HepG2 (cell line): ENCODE data around the gene HBA2. TPM values are rescaled to one million over a fixed set of nuclear protein-coding genes. Genes with fewer than 3 reads are reported as not detected.
A peak's percentile ranks its signal among the peaks of the same experiment; 100 is the strongest.

Experiments used
- CENPT ChIP-seq: sonication (generic); formaldehyde crosslinking; IDR thresholded peaks from 2 replicates; pipeline ENCODE4 v1.8.0; 2022; ENCODE audit warnings: low read depth, mild to moderate bottlenecking, moderate library complexity, missing genetic modification reagents
- FLYWCH1 ChIP-seq: sonication (generic); formaldehyde crosslinking; IDR thresholded peaks from 2 replicates; pipeline ENCODE4 v1.8.1; 2023; ENCODE audit warnings: mild to moderate bottlenecking, missing genetic modification reagents
- HHEX ChIP-seq: IDR thresholded peaks from 2 replicates; pipeline ENCODE4 v1.6.1; 2016; ENCODE audit warnings: control low read depth
- KIAA2018 ChIP-seq: sonication (generic); formaldehyde crosslinking; IDR thresholded peaks from 2 replicates; pipeline ENCODE4 v1.5.0; 2020; ENCODE audit warnings: mild to moderate bottlenecking, missing genetic modification reagents, borderline replicate concordance
- NCOR1 ChIP-seq: fragments of 200-600 bp; sonication (generic); IDR thresholded peaks from 2 replicates; pipeline ENCODE4 v1.7.0; 2017; ENCODE audit warnings: antibody characterized with exemption, low read length, borderline replicate concordance
- POLR2G ChIP-seq: fragments of 200-400 bp; formaldehyde crosslinking; IDR thresholded peaks from 2 replicates; pipeline ENCODE4 v1.6.1; 2018; ENCODE audit warnings: mild to moderate bottlenecking, low read depth, low read length, moderate library complexity
- RBM39 ChIP-seq: fragments of 200-400 bp; formaldehyde crosslinking; IDR thresholded peaks from one replicate; pipeline ENCODE4 v1.6.1; 2018; ENCODE audit warnings: antibody characterized with exemption, mild to moderate bottlenecking, low read depth, low read length; ENCODE audit not compliant: poor library complexity, severe bottlenecking
- TFE3 ChIP-seq: IDR thresholded peaks from 2 replicates; pipeline ENCODE4 v1.6.1; 2016
- ZFP91 ChIP-seq: sonication (generic); formaldehyde crosslinking; IDR thresholded peaks from 2 replicates; pipeline ENCODE4 v1.9.0; 2022; ENCODE audit warnings: missing genetic modification reagents, mild to moderate bottlenecking, borderline replicate concordance
- ZMAT5 ChIP-seq: sonication (generic); formaldehyde crosslinking; IDR thresholded peaks from 2 replicates; pipeline ENCODE4 v1.5.0; 2020; ENCODE audit warnings: mild to moderate bottlenecking, low read depth, missing genetic modification reagents, borderline replicate concordance
- ZNF383 ChIP-seq: sonication (generic); formaldehyde crosslinking; IDR thresholded peaks from 2 replicates; pipeline ENCODE4 v1.4.0; 2020; ENCODE audit warnings: missing genetic modification reagents, mild to moderate bottlenecking, borderline replicate concordance
- ZNF691 ChIP-seq: sonication (generic); formaldehyde crosslinking; IDR thresholded peaks from 2 replicates; pipeline ENCODE4 v1.4.0; 2020; ENCODE audit warnings: missing genetic modification reagents, low read depth, mild to moderate bottlenecking, borderline replicate concordance
- ZNF747 ChIP-seq: sonication (generic); formaldehyde crosslinking; IDR thresholded peaks from 2 replicates; pipeline ENCODE4 v1.8.1; 2023; ENCODE audit warnings: missing genetic modification reagents, mild to moderate bottlenecking, borderline replicate concordance
- ZNF782 ChIP-seq: sonication (generic); formaldehyde crosslinking; IDR thresholded peaks from 2 replicates; pipeline ENCODE4 v1.4.0; 2020; ENCODE audit warnings: missing genetic modification reagents, mild to moderate bottlenecking, borderline replicate concordance
- ZNF788 ChIP-seq: sonication (generic); formaldehyde crosslinking; IDR thresholded peaks from 2 replicates; pipeline ENCODE4 v1.5.0; 2020; ENCODE audit warnings: mild to moderate bottlenecking, missing genetic modification reagents, borderline replicate concordance
- ZNF879 ChIP-seq: sonication (generic); formaldehyde crosslinking; IDR thresholded peaks from 2 replicates; pipeline ENCODE4 v1.8.1; 2023; ENCODE audit warnings: missing genetic modification reagents
- polyA plus RNA-seq, 8 experiments: library from polyadenylated mRNA; depleted of rRNA in 3 of 8; stranded (reverse) in 7 of 8; unstranded in 1 of 8; fragments of >200 nt; fragmentation: Illumina TruSeq in 4 of 8; extraction: Trizol in 4 of 8; gene quantifications; 2 replicates each; pipeline versions ENCODE4 v1.2.1 to v1.2.3, GENCODE V29; 2011 to 2016; ENCODE audit warnings: low read depth in 4 of 8, missing spikeins in 1 of 8, mixed read lengths in 1 of 8; ENCODE audit not compliant: insufficient read depth in 1 of 8
- total RNA-seq, 5 experiments: library from RNA; depleted of rRNA; stranded (reverse); fragments of >200 nt; fragmentation: Illumina TruSeq; extraction: Trizol; gene quantifications; 2 replicates each; pipeline ENCODE4 v1.2.3, GENCODE V29; 2016; ENCODE audit warnings: low read depth in 1 of 5

The HBA2 gene
- total and polyA plus RNA-seq, 2 of the 13 experiments (the other 11 are each of a cell fraction or from before 2014, with no cell fraction given), result not detected

GRCh38 chr16:181565-182021 is 8.9 kb downstream of the HBA2 start (continued):
- TF ChIP-seq ZFP91 (CRISPR knock-in tag) (peak; percentile 10; the same call in 1 of the 2 replicates), ZMAT5 (CRISPR knock-in tag) (no peak), ZNF691 (CRISPR knock-in tag) (no peak), FLYWCH1 (CRISPR knock-in tag) (no peak), ZNF383 (CRISPR knock-in tag) (0 out of 2 replicates have a peak, but pooled peaks have one; percentile 59), NCOR1 (no peak), RBM39 (peak; percentile 39), ZNF747 (peak; percentile 8; the same call in 1 of the 2 replicates), TFE3 (no peak), POLR2G (peak; percentile 14; the same call in 1 of the 2 replicates), KIAA2018 (CRISPR knock-in tag) (0 out of 2 replicates have a peak, but pooled peaks have one; percentile 3), CENPT (CRISPR knock-in tag) (no peak), ZNF788 (CRISPR knock-in tag) (0 out of 2 replicates have a peak, but pooled peaks have one; percentile 3), HHEX (CRISPR knock-in tag) (no peak), ZNF782 (CRISPR knock-in tag) (0 out of 2 replicates have a peak, but pooled peaks have one; percentile 3), ZNF879 (CRISPR knock-in tag) (no peak)
